GM12875 (cell line): ENCODE measurements around the gene SYDE1.

Experiments used
- H3K4me3 ChIP-seq: one replicate; pipeline ENCODE4 v1.5.1; 2011; ENCODE audit warnings: low read depth, low read length, control low read depth
- TF ChIP-seq, protein P1 (sequence below): IDR thresholded peaks from 2 replicates; pipeline ENCODE4 v1.5.1; 2011; ENCODE audit warnings: low read depth, mild to moderate bottlenecking, control low read depth, inconsistent platforms, low read length, moderate library complexity, borderline replicate concordance; ENCODE audit not compliant: insufficient read depth

SYDE1 gene

DNA sequence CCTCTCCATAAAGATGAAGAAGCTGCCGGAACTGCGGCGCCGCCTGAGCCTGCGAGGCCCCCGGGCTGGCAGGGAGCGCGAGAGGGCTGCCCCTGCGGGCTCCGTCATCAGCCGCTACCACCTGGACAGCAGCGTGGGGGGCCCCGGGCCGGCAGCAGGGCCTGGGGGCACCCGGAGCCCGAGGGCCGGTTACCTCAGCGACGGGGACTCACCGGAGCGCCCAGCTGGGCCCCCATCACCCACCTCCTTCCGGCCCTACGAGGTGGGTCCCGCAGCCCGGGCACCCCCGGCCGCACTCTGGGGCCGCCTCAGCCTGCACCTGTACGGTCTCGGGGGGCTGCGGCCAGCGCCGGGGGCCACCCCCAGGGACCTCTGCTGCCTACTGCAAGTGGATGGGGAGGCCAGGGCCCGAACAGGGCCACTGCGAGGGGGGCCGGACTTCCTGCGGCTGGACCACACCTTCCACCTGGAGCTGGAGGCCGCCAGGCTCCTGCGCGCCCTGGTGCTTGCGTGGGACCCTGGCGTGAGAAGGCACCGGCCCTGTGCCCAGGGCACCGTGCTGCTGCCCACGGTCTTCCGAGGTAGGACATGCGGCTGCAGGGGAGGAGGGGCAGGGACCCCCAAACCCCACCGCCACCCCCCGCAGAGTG is 2.7 kb downstream of the SYDE1 start:
- no peak overlapping the region for H3K4me3 ChIP-seq
- TF ChIP-seq, protein P1, sequence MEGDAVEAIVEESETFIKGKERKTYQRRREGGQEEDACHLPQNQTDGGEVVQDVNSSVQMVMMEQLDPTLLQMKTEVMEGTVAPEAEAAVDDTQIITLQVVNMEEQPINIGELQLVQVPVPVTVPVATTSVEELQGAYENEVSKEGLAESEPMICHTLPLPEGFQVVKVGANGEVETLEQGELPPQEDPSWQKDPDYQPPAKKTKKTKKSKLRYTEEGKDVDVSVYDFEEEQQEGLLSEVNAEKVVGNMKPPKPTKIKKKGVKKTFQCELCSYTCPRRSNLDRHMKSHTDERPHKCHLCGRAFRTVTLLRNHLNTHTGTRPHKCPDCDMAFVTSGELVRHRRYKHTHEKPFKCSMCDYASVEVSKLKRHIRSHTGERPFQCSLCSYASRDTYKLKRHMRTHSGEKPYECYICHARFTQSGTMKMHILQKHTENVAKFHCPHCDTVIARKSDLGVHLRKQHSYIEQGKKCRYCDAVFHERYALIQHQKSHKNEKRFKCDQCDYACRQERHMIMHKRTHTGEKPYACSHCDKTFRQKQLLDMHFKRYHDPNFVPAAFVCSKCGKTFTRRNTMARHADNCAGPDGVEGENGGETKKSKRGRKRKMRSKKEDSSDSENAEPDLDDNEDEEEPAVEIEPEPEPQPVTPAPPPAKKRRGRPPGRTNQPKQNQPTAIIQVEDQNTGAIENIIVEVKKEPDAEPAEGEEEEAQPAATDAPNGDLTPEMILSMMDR = no peak

DNA sequence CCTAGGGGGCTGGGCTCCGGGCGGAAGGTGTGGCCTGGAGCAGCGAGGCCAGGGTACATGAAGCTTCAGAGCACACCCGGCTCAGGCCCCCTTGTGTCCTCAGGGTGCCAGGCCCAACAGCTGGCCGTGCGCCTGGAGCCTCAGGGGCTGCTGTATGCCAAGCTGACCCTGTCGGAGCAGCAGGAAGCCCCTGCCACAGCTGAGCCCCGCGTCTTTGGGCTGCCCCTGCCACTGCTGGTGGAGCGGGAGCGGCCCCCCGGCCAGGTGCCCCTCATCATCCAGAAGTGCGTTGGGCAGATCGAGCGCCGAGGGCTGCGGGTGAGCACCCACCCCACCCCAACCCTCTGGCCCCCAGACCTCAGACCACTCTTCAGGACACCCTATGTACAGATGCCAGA is 3.2 kb downstream of the SYDE1 start:
- TF ChIP-seq, protein P1 = no peak

DNA sequence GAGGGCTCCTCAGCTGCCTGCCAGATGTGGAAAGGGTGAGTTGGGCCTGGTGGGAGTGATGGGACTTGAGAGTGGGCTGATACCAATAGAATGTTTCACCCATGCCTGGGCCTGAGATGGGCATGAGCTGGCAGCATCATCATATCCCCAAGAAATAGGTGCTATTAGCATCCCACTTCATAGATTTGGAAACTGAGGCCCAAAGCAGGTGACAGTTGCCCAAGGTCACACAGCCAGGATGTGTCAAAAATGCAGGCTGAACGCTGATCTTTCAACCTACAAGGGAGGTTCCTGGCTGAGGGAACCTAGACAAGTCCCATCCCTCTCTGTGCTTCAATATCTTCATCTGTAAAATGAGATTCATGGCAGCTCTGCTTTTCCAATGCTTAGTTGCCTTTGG is 4.6 kb downstream of the SYDE1 start:
- no peak overlapping the region for H3K4me3 ChIP-seq
- TF ChIP-seq, protein P1 = no peak

More for the DNA sequence above, 3.2 kb downstream of the SYDE1 start:
- H3K4me3 ChIP-seq = no peak overlapping the region

DNA sequence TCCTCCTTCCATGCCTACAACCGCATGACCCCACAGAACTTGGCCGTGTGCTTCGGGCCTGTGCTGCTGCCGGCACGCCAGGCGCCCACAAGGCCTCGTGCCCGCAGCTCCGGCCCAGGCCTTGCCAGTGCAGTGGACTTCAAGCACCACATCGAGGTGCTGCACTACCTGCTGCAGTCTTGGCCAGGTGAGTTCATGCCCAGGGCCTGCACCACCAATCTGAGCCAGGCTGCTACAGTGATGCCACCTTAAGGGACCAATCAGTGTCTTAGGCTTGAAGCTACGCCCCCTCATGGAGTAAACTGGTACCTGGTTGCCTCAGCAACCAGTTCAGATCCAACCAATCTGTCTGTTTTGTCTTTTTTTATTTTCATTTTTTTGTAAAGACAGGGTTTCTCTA is 5.2 kb downstream of the SYDE1 start:
- TF ChIP-seq, protein P1 = no peak
- no peak overlapping the region for H3K4me3 ChIP-seq

DNA sequence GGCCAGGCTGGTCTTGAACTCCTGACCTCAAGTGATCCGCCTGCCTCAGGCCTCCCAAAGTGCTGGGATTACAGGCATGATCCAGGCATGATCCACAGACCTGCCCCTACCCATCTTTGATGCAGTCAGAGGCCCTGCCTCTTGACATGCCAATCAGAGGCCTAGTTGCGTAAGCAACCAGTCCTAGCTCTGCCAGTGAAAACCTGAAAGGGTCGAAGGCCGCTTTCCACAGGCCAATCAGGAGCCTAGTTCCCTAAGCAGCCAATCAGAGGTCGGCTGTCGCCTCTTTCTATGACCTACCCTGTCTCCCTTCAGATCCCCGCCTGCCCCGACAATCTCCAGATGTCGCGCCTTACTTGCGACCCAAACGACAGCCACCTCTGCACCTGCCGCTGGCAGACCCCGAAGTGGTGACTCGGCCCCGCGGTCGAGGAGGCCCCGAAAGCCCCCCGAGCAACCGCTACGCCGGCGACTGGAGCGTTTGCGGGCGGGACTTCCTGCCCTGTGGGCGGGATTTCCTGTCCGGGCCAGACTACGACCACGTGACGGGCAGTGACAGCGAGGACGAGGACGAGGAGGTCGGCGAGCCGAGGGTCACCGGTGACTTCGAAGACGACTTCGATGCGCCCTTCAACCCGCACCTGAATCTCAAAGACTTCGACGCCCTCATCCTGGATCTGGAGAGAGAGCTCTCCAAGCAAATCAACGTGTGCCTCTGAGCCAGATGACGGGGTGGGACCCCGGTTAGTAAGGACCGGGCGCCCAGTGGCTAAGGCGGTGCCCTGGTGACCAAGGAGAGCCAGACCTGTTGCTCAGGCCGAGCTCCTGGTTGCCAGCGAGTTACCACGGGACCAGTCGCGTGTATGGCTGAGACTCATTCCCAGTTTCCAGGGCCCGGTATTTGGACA is 6.3 kb downstream of the SYDE1 start:
- TF ChIP-seq, protein P1 = no peak
- no peak overlapping the region for H3K4me3 ChIP-seq

DNA sequence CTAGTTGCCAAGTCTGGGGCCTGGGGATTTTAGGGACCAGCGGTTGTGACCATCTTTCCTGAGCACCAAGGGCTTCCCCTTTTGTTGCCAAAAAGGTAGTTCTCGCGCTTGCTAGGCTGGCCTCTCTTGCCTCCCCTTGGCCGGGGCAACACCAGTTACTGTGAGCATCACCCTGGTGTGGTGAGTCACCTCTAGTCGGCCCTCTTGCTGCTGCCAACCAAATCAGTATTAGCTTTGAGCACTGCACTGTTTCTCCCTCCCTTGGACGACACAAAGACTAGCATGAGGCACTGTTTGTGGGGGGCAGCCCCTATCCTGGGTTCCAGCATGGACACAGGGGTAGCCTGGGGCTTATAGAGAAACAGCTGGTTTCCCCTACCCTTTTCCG is 6.9 kb downstream of the SYDE1 start:
- TF ChIP-seq, protein P1 = no peak
- no peak overlapping the region for H3K4me3 ChIP-seq
